GM12873 (cell line): ENCODE results near the gene SMARCD1.

ENCODE experiments used
- CTCF ChIP-seq: IDR thresholded peaks from 2 replicates; pipeline ENCODE4 v1.5.1; 2012; ENCODE audit warnings: low read depth, mild to moderate bottlenecking, moderate library complexity, low read length, control low read depth; ENCODE audit not compliant: insufficient read depth; ENCODE audit errors: missing control alignments

SMARCD1 gene

GRCh38 chr12:50058743-50059312 lies 26.3 kb upstream of the SMARCD1 start:
- no peak for TF ChIP-seq CTCF

- no peak for TF ChIP-seq CTCF
These were observed 25.6 kb upstream of the SMARCD1 start for GRCh38 chr12:50059440-50060119.

GRCh38 chr12:50060120-50060468 lies 25.0 kb upstream of the SMARCD1 start:
- no peak for TF ChIP-seq CTCF

- TF ChIP-seq CTCF: no peak
These were observed 24.0 kb upstream of the SMARCD1 start for GRCh38 chr12:50061171-50061570.

GRCh38 chr12:50061946-50062686 lies 23.0 kb upstream of the SMARCD1 start:
- no peak for TF ChIP-seq CTCF

- TF ChIP-seq CTCF: no peak
These were observed 22.2 kb upstream of the SMARCD1 start for GRCh38 chr12:50062728-50063460.
